ENCODE data around the gene PCTP. TPM values are rescaled to one million over a fixed set of nuclear protein-coding genes. Genes with fewer than 3 reads are reported as not detected.

PCTP gene
- total and polyA plus RNA-seq, 9 of the 15 experiments (the other 6 are each of a cell fraction or from before 2014, with no cell fraction given) = 10.9 to 62.3 (median 41.2) TPM

DNA sequence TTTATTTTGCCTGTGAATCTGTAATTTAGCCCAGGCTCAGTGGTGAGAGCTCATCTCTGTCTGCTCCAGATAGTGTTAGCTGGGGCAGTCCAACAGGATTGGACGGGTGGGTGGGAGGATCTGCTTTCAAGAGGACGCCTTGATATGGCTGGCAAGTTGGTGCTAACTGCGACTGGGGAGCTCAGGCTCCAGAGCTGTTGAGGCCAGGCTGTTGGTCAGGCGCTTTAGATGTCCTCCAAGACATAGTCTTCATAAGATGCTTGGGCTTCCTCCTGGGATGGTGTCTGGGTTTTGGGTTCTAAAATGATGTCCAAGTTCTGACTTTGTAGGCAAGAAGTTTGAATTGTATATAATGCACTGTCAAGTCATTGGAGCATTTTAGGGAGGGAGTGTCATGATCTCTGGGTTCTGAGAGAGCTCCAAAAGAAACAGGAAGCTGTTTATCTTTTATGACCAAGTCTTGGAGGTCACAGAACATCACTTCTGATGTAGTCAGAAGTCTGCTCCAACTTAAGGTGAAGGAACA, 12.8 kb upstream of the PCTP start (continued):
- TF ChIP-seq, protein P1, sequence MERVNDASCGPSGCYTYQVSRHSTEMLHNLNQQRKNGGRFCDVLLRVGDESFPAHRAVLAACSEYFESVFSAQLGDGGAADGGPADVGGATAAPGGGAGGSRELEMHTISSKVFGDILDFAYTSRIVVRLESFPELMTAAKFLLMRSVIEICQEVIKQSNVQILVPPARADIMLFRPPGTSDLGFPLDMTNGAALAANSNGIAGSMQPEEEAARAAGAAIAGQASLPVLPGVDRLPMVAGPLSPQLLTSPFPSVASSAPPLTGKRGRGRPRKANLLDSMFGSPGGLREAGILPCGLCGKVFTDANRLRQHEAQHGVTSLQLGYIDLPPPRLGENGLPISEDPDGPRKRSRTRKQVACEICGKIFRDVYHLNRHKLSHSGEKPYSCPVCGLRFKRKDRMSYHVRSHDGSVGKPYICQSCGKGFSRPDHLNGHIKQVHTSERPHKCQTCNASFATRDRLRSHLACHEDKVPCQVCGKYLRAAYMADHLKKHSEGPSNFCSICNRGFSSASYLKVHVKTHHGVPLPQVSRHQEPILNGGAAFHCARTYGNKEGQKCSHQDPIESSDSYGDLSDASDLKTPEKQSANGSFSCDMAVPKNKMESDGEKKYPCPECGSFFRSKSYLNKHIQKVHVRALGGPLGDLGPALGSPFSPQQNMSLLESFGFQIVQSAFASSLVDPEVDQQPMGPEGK (CRISPR knock-in tag; IDR thresholded peaks at IDR 0.05; ENCODE audit: borderline replicate concordance) = no peak
- TF ChIP-seq ZSCAN29 (IDR thresholded peaks at IDR 0.05) = no peak
- TF ChIP-seq ZNF707 (CRISPR knock-in tag; conservative IDR thresholded peaks at IDR 0.05) = no peak
- TF ChIP-seq CBX3 (IDR thresholded peaks at IDR 0.05; ENCODE audit: borderline replicate concordance in 1 of 2, low read length in 2 of 2) = peak in 1 of 2 experiments; percentile 54; a peak in 1 of 3 replicates
- TF ChIP-seq HMG20B (CRISPR knock-in tag; IDR thresholded peaks at IDR 0.05) = no peak
- TF ChIP-seq NFRKB (IDR thresholded peaks at IDR 0.05; ENCODE audit: low read depth) = peak; percentile 88; the same call in 1 of the 2 replicates
- TF ChIP-seq, protein P2, sequence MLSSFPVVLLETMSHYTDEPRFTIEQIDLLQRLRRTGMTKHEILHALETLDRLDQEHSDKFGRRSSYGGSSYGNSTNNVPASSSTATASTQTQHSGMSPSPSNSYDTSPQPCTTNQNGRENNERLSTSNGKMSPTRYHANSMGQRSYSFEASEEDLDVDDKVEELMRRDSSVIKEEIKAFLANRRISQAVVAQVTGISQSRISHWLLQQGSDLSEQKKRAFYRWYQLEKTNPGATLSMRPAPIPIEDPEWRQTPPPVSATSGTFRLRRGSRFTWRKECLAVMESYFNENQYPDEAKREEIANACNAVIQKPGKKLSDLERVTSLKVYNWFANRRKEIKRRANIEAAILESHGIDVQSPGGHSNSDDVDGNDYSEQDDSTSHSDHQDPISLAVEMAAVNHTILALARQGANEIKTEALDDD (IDR thresholded peaks at IDR 0.05) = peak; percentile 77
- TF ChIP-seq, protein P3, sequence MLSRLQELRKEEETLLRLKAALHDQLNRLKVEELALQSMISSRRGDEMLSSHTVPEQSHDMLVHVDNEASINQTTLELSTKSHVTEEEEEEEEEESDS (CRISPR knock-in tag; IDR thresholded peaks at IDR 0.05) = no peak
- TF ChIP-seq HDAC6 (IDR thresholded peaks at IDR 0.05; ENCODE audit: low read depth, low read length) = no peak
- TF ChIP-seq NONO (IDR thresholded peaks at IDR 0.05; ENCODE audit: low read depth in 2 of 2, low read length in 1 of 2) = no peak
- no peak for TF ChIP-seq ZNF696 (CRISPR knock-in tag; conservative IDR thresholded peaks at IDR 0.05)
- peak; percentile 34 for TF ChIP-seq NFYB (IDR thresholded peaks at IDR 0.05; ENCODE audit: extremely low read depth, insufficient read length)
- TF ChIP-seq, protein P4, sequence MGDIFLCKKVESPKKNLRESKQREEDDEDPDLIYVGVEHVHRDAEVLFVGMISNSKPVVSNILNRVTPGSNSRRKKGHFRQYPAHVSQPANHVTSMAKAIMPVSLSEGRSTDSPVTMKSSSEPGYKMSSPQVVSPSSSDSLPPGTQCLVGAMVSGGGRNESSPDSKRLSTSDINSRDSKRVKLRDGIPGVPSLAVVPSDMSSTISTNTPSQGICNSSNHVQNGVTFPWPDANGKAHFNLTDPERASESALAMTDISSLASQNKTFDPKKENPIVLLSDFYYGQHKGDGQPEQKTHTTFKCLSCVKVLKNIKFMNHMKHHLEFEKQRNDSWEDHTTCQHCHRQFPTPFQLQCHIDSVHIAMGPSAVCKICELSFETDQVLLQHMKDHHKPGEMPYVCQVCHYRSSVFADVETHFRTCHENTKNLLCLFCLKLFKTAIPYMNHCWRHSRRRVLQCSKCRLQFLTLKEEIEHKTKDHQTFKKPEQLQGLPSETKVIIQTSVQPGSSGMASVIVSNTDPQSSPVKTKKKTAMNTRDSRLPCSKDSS (IDR thresholded peaks at IDR 0.05; ENCODE audit: low read depth, partially characterized antibody) = no peak
- no peak for TF ChIP-seq ARHGAP35 (IDR thresholded peaks at IDR 0.05; ENCODE audit: partially characterized antibody)
- TF ChIP-seq, protein P5, sequence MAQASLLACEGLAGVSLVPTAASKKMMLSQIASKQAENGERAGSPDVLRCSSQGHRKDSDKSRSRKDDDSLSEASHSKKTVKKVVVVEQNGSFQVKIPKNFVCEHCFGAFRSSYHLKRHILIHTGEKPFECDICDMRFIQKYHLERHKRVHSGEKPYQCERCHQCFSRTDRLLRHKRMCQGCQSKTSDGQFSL (CRISPR knock-in tag; IDR thresholded peaks at IDR 0.05) = no peak
- TF ChIP-seq, protein P5 (tag; IDR thresholded peaks at IDR 0.05) = no peak
- TF ChIP-seq, protein P6, sequence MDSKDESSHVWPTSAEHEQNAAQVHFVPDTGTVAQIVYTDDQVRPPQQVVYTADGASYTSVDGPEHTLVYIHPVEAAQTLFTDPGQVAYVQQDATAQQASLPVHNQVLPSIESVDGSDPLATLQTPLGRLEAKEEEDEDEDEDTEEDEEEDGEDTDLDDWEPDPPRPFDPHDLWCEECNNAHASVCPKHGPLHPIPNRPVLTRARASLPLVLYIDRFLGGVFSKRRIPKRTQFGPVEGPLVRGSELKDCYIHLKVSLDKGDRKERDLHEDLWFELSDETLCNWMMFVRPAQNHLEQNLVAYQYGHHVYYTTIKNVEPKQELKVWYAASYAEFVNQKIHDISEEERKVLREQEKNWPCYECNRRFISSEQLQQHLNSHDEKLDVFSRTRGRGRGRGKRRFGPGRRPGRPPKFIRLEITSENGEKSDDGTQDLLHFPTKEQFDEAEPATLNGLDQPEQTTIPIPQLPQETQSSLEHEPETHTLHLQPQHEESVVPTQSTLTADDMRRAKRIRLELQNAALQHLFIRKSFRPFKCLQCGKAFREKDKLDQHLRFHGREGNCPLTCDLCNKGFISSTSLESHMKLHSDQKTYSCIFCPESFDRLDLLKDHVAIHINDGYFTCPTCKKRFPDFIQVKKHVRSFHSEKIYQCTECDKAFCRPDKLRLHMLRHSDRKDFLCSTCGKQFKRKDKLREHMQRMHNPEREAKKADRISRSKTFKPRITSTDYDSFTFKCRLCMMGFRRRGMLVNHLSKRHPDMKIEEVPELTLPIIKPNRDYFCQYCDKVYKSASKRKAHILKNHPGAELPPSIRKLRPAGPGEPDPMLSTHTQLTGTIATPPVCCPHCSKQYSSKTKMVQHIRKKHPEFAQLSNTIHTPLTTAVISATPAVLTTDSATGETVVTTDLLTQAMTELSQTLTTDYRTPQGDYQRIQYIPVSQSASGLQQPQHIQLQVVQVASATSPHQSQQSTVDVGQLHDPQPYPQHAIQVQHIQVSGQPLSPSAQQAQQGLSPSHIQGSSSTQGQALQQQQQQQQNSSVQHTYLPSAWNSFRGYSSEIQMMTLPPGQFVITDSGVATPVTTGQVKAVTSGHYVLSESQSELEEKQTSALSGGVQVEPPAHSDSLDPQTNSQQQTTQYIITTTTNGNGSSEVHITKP (IDR thresholded peaks at IDR 0.05; ENCODE audit: partially characterized antibody) = peak; percentile 97
- TF ChIP-seq RBM25 (IDR thresholded peaks at IDR 0.05; ENCODE audit: low read depth, low read length, severe bottlenecking) = no peak
